WTC11 (cell line): ENCODE results near the gene RSAD1.

Experiments used
- ATF6 ChIP-seq: sonication (generic); formaldehyde crosslinking; IDR thresholded peaks from 2 replicates; pipeline ENCODE4 v1.8.1; 2023; ENCODE audit warnings: mild to moderate bottlenecking, missing genetic modification reagents
- CTCF ChIP-seq: fragments of 200-600 bp; IDR thresholded peaks from 2 replicates; pipeline ENCODE4 v1.8.0; 2022; ENCODE audit warnings: antibody characterized with exemption
- ESRRA ChIP-seq: sonication (generic); formaldehyde crosslinking; IDR thresholded peaks from 2 replicates; pipeline ENCODE4 v1.8.1; 2022; ENCODE audit warnings: mild to moderate bottlenecking, missing genetic modification reagents, borderline replicate concordance
- ETV6 ChIP-seq: sonication (generic); formaldehyde crosslinking; IDR thresholded peaks from 2 replicates; pipeline ENCODE4 v1.8.1; 2022; ENCODE audit warnings: mild to moderate bottlenecking, missing genetic modification reagents
- HMGXB4 ChIP-seq: sonication (generic); formaldehyde crosslinking; IDR thresholded peaks from 2 replicates; pipeline ENCODE4 v1.8.1; 2023; ENCODE audit warnings: mild to moderate bottlenecking, moderate library complexity, missing genetic modification reagents
- IRF1 ChIP-seq: sonication (generic); formaldehyde crosslinking; IDR thresholded peaks from 2 replicates; pipeline ENCODE4 v1.8.0; 2023; ENCODE audit warnings: missing genetic modification reagents
- RELA ChIP-seq: sonication (generic); formaldehyde crosslinking; IDR thresholded peaks from 2 replicates; pipeline ENCODE4 v1.8.1; 2022; ENCODE audit warnings: missing genetic modification reagents, mild to moderate bottlenecking, borderline replicate concordance
- SP1 ChIP-seq: sonication (generic); formaldehyde crosslinking; conservative IDR thresholded peaks from 2 replicates; pipeline ENCODE4 v1.8.1; 2022; ENCODE audit warnings: missing genetic modification reagents
- TCF7 ChIP-seq: sonication (generic); formaldehyde crosslinking; IDR thresholded peaks from 2 replicates; pipeline ENCODE4 v1.8.0; 2022; ENCODE audit warnings: mild to moderate bottlenecking, low read depth, missing genetic modification reagents, moderate library complexity
- ZNF121 ChIP-seq: sonication (generic); formaldehyde crosslinking; IDR thresholded peaks from 2 replicates; pipeline ENCODE4 v1.8.0; 2023; ENCODE audit warnings: missing genetic modification reagents

GRCh38 chr17:50452630-50453300, 25.9 kb upstream of the RSAD1 start:
- TF ChIP-seq CTCF (no peak), RELA (no peak), ZNF121 (no peak), SP1 (no peak), ETV6 (CRISPR knock-in tag) (no peak), IRF1 (CRISPR knock-in tag) (no peak), ESRRA (CRISPR knock-in tag) (no peak), TCF7 (no peak), ATF6 (no peak), HMGXB4 (CRISPR knock-in tag) (no peak)
